IMR-90 (cell line): ENCODE measurements around the gene SUN5. TPM values are rescaled to one million over a fixed set of nuclear protein-coding genes. Genes with fewer than 3 reads are reported as not detected.

Source experiments
- ATAC-seq: fragments of 200-7000 bp; cut with Tn5 transposase; 2 replicates; pipeline ENCODE4 v1.9.1; 2020; ENCODE audit warnings: low read depth, mild to moderate bottlenecking, moderate library complexity
- BruUV-seq: library from RNA; stranded (reverse); fragments of 400-500 nt; replicated peaks from 2 replicates; lab custom pipeline; 2021; lab: Mats Ljungman, UMichigan
- CTCF ChIA-PET: fragments of 300-600 bp; formaldehyde crosslinking; extraction: SDS; loops from one replicate; lab custom pipeline; 2021; ENCODE audit warnings: antibody characterized with exemption; lab: Yijun Ruan, JAX
- POLR2A ChIA-PET: fragments of 300-600 bp; sonication (Branson Sonifier 250); formaldehyde crosslinking; loops from one replicate; lab custom pipeline; 2022; ENCODE audit warnings: antibody characterized with exemption; ENCODE audit not compliant: unreplicated experiment; lab: Charles Lee
- DNase-seq: peaks from one replicate; pipeline ENCODE4 v3.0.0; 2013
- H2AFZ ChIP-seq: replicated peaks from 2 replicates; pipeline ENCODE3; 2013; ENCODE audit warnings: low read length, mild to moderate bottlenecking; ENCODE audit not compliant: poor library complexity
- H2AK5ac ChIP-seq: 2 replicates; pipeline ENCODE4 v1.6.1; 2013; ENCODE audit warnings: low read depth, low read length, inconsistent platforms
- H2AK9ac ChIP-seq: replicated peaks from 2 replicates; pipeline ENCODE3; 2013; ENCODE audit warnings: mild to moderate bottlenecking, low read depth, low read length, moderate library complexity; ENCODE audit not compliant: poor library complexity
- H2BK120ac ChIP-seq: 2 replicates; pipeline ENCODE4 v1.6.1; 2013; ENCODE audit warnings: low read depth, low read length, inconsistent platforms
- H2BK15ac ChIP-seq: 3 replicates; pipeline ENCODE4 v1.6.1; 2013; ENCODE audit warnings: low read depth, low read length, inconsistent platforms
- H2BK20ac ChIP-seq: 2 replicates; pipeline ENCODE4 v1.6.1; 2013; ENCODE audit warnings: low read depth, mild to moderate bottlenecking, inconsistent platforms, low read length, moderate library complexity
- H2BK5ac ChIP-seq: 2 replicates; pipeline ENCODE4 v1.6.1; 2013; ENCODE audit warnings: mild to moderate bottlenecking, low read depth, low read length, inconsistent platforms; ENCODE audit not compliant: poor library complexity, severe bottlenecking
- H3K14ac ChIP-seq: replicated peaks from 2 replicates; pipeline ENCODE4 v1.6.1; 2013; ENCODE audit warnings: low read depth, low read length, inconsistent platforms
- H3K18ac ChIP-seq: 2 replicates; pipeline ENCODE4 v1.6.1; 2013; ENCODE audit warnings: low read depth, low read length, control low read depth
- H3K23ac ChIP-seq: 2 replicates; pipeline ENCODE4 v1.6.1; 2013; ENCODE audit warnings: low read depth, low read length, inconsistent platforms
- H3K27ac ChIP-seq: 2 replicates; pipeline ENCODE4 v1.5.1; 2013; ENCODE audit warnings: mild to moderate bottlenecking, control low read depth, low read length; ENCODE audit not compliant: insufficient read depth
- H3K27me3 ChIP-seq: 2 replicates; pipeline ENCODE4 v1.6.1; 2013; ENCODE audit warnings: low read length; ENCODE audit not compliant: control insufficient read depth, insufficient read depth
- H3K36me3 ChIP-seq: 2 replicates; pipeline ENCODE4 v1.6.1; 2013; ENCODE audit warnings: low read length, mixed read lengths; ENCODE audit not compliant: control insufficient read depth, insufficient read depth
- H3K4ac ChIP-seq: 2 replicates; pipeline ENCODE4 v1.6.1; 2013; ENCODE audit warnings: low read depth, low read length, inconsistent platforms
- H3K4me1 ChIP-seq: 2 replicates; pipeline ENCODE4 v1.6.1; 2013; ENCODE audit warnings: low read length, mixed read lengths; ENCODE audit not compliant: control insufficient read depth, insufficient read depth
- H3K4me2 ChIP-seq: 2 replicates; pipeline ENCODE4 v1.6.1; 2013; ENCODE audit warnings: low read depth, mild to moderate bottlenecking, control low read depth, low read length, moderate library complexity
- H3K4me3 ChIP-seq: 2 replicates; pipeline ENCODE4 v1.5.1; 2013; ENCODE audit warnings: low read depth, mild to moderate bottlenecking, control low read depth, low read length, moderate library complexity; ENCODE audit not compliant: insufficient read depth
- H3K56ac ChIP-seq: 2 replicates; pipeline ENCODE4 v1.6.1; 2013; ENCODE audit warnings: low read length, inconsistent platforms; ENCODE audit not compliant: insufficient read depth; ENCODE audit errors: extremely low read depth
- H3K79me1 ChIP-seq, 2 experiments: 2 replicates each; pipeline ENCODE4 v1.6.1; 2013; ENCODE audit warnings: low read length in 2 of 2, inconsistent platforms in 1 of 2, low read depth in 1 of 2
- H3K9ac ChIP-seq: 2 replicates; pipeline ENCODE4 v1.6.1; 2013; ENCODE audit warnings: low read depth, low read length, control low read depth
- H3K9me1 ChIP-seq: 2 replicates; pipeline ENCODE4 v1.6.1; 2013; ENCODE audit warnings: low read length, inconsistent platforms; ENCODE audit not compliant: insufficient read depth
- H3K9me3 ChIP-seq: 2 replicates; pipeline ENCODE4 v1.6.1; 2013; ENCODE audit warnings: low read length; ENCODE audit not compliant: control insufficient read depth, insufficient read depth
- H4K20me1 ChIP-seq: 2 replicates; pipeline ENCODE4 v1.6.1; 2013; ENCODE audit warnings: low read length, inconsistent platforms; ENCODE audit not compliant: insufficient read depth
- H4K5ac ChIP-seq: 2 replicates; pipeline ENCODE4 v1.6.1; 2013; ENCODE audit warnings: mild to moderate bottlenecking, low read depth, low read length, control low read depth
- H4K8ac ChIP-seq, 2 experiments: 2 replicates each; pipeline ENCODE4 v1.6.1; 2013; ENCODE audit warnings: low read depth in 2 of 2, low read length in 2 of 2, control low read depth in 1 of 2, inconsistent platforms in 1 of 2
- H4K91ac ChIP-seq: 2 replicates; pipeline ENCODE4 v1.6.1; 2013; ENCODE audit warnings: low read depth, low read length, inconsistent platforms; ENCODE audit not compliant: insufficient read depth
- BHLHE40 ChIP-seq: fragments of 150-350 bp; IDR thresholded peaks from 2 replicates; pipeline ENCODE4 v1.6.1; 2016; ENCODE audit warnings: mild to moderate bottlenecking, low read depth, low read length
- CHD1 ChIP-seq: IDR thresholded peaks from 2 replicates; pipeline ENCODE4 v1.6.1; 2012; ENCODE audit warnings: low read depth, low read length, improper control_type of control experiment
- FOS ChIP-seq: fragments of 150-350 bp; IDR thresholded peaks from 2 replicates; pipeline ENCODE4 v1.6.1; 2016; ENCODE audit warnings: low read depth, low read length
- MAZ ChIP-seq: IDR thresholded peaks from 2 replicates; pipeline ENCODE4 v1.6.1; 2012; ENCODE audit warnings: low read depth, mild to moderate bottlenecking, low read length, improper control_type of control experiment, moderate library complexity, borderline replicate concordance
- MXI1 ChIP-seq: IDR thresholded peaks from 2 replicates; pipeline ENCODE4 v1.6.1; 2012; ENCODE audit warnings: low read depth, mild to moderate bottlenecking, low read length, moderate library complexity, borderline replicate concordance
- POLR2A ChIP-seq: IDR thresholded peaks from 2 replicates; pipeline ENCODE4 v1.6.1; 2012; ENCODE audit warnings: mild to moderate bottlenecking, low read depth, low read length
- RAD21 ChIP-seq: IDR thresholded peaks from 2 replicates; pipeline ENCODE4 v1.6.1; 2012; ENCODE audit warnings: low read length, improper control_type of control experiment
- RCOR1 ChIP-seq: IDR thresholded peaks from 2 replicates; pipeline ENCODE4 v1.6.1; 2012; ENCODE audit warnings: mild to moderate bottlenecking, low read length, improper control_type of control experiment; ENCODE audit not compliant: insufficient replicate concordance
- RFX5 ChIP-seq: IDR thresholded peaks from 2 replicates; pipeline ENCODE4 v1.8.0; 2012; ENCODE audit warnings: low read depth, mild to moderate bottlenecking, low read length, moderate library complexity
- SMC3 ChIP-seq: fragments of 150-350 bp; IDR thresholded peaks from 2 replicates; pipeline ENCODE4 v1.6.1; 2016; ENCODE audit warnings: low read depth, mild to moderate bottlenecking, antibody characterized with exemption, low read length, moderate library complexity
- USF2 ChIP-seq: fragments of 150-350 bp; IDR thresholded peaks from 2 replicates; pipeline ENCODE4 v1.6.1; 2017; ENCODE audit warnings: mild to moderate bottlenecking, antibody characterized with exemption, low read length, low read depth
- WGBS, 2 experiments: methylation state at CpG; one replicate each; pipeline versions ENCODE4 v1.1.5 to v1.1.7; 2013; ENCODE audit warnings: missing lambda C conversion rate in 2 of 2; ENCODE audit not compliant: insufficient read length in 1 of 2; ENCODE audit errors: extremely low coverage in 2 of 2; 5-methylcytosine and 5-hydroxymethylcytosine counted together
- dilution Hi-C: fragments of 300-500 bp; cut with HindIII; formaldehyde crosslinking; loops from one replicate; pipeline ENCODE4 v1.14.3; 2018; ENCODE audit warnings: low sequenced_read_pairs; ENCODE audit not compliant: unreplicated experiment
- in situ Hi-C: fragments of 300-500 bp; cut with MboI; formaldehyde crosslinking; loops from 3 replicates; pipeline ENCODE4 v1.14.3; 2019; ENCODE audit warnings: low sequenced_read_pairs, inconsistent platforms, mixed read lengths
- intact Hi-C: fragments of 100-400 bp; cut with micrococcal nuclease; formaldehyde crosslinking; loops from 2 replicates; pipeline ENCODE4 v1.10.0; 2022
- polyA plus RNA-seq, 3 experiments: library from polyadenylated mRNA; depleted of rRNA; stranded (reverse); fragments of >200 nt; gene quantifications; 2 replicates each; pipeline ENCODE4 v1.2.3, GENCODE V29; 2012; ENCODE audit warnings: low replicate concordance in 1 of 3
- total RNA-seq: library from RNA; depleted of rRNA; stranded (reverse); fragments of >200 nt; gene quantifications from 2 replicates; pipeline ENCODE4 v1.2.3, GENCODE V29; 2012
- TF ChIP-seq, protein P1 (sequence below): fragments of 150-350 bp; IDR thresholded peaks from 2 replicates; pipeline ENCODE4 v1.6.1; 2016; ENCODE audit warnings: low read depth, mild to moderate bottlenecking, low read length, moderate library complexity, borderline replicate concordance
- TF ChIP-seq, protein P2 (sequence below): conservative IDR thresholded peaks from 2 replicates; pipeline ENCODE4 v1.5.1; 2012; ENCODE audit warnings: mild to moderate bottlenecking, low read depth, low read length, improper control_type of control experiment

SUN5 gene
- total and polyA plus RNA-seq, 2 of the 4 experiments (the other 2 are of a cell fraction): not detected

DNA sequence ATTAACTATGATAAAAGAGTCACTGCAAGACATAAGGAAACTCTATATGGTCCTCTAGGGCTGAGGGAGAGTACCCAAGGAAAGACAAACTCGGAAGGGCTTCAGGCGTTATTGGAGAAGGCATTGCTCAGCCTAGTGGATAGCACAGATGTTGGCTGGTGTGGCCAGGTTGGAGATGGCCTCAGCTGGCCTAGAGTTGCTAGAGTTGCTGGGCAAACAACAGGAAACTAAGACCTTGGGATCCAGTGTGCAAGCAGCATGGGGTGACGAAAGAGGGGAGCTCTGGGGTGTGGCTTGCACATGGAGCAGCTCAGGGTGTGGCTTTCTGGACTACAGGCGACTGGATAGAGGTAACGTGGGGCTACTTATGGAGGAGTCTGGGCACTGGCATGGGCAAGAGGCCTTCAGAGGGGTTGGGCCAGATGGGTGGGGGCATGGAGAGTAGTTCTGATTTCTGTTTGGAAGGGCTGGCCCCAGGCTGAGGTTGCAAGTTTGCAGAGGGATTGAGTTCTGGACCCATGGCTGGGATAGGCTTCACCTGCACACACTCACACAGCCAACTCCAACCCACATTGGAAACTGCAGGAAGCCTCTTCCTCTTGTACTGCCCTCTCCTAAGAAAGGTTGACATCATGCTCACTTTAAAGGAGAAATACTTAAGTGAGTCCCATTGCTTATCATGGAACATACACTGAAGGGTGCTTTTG, 22.0 kb upstream of the SUN5 start:
- no peaks in the 10 kb centered on the region for H3K79me1 ChIP-seq
- H3K36me3 ChIP-seq: no peaks in the 10 kb centered on the region
- no peak overlapping the region for H4K5ac ChIP-seq
- H2BK120ac ChIP-seq: no peak overlapping the region
- ATAC-seq: no peak
- no peak overlapping the region for H3K23ac ChIP-seq
- DNase-seq: no peak
- H2AFZ ChIP-seq: no peak overlapping the region
- H3K27me3 ChIP-seq: no peaks in the 10 kb centered on the region
- no peak overlapping the region for H2AK9ac ChIP-seq
- WGBS, 2 experiments: 25% methylated on average over 3 of the region's 5 CpGs; no CpG with 5 or more reads in 1 of the 2 experiments
- TF ChIP-seq POLR2A (no peak), MAZ (no peak), RCOR1 (no peak), BHLHE40 (no peak), SMC3 (no peak), CHD1 (no peak), USF2 (no peak), RFX5 (no peak), FOS (no peak), RAD21 (no peak), MXI1 (no peak)
- TF ChIP-seq, protein P1, sequence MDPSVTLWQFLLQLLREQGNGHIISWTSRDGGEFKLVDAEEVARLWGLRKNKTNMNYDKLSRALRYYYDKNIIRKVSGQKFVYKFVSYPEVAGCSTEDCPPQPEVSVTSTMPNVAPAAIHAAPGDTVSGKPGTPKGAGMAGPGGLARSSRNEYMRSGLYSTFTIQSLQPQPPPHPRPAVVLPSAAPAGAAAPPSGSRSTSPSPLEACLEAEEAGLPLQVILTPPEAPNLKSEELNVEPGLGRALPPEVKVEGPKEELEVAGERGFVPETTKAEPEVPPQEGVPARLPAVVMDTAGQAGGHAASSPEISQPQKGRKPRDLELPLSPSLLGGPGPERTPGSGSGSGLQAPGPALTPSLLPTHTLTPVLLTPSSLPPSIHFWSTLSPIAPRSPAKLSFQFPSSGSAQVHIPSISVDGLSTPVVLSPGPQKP: no peak
- TF ChIP-seq, protein P2, sequence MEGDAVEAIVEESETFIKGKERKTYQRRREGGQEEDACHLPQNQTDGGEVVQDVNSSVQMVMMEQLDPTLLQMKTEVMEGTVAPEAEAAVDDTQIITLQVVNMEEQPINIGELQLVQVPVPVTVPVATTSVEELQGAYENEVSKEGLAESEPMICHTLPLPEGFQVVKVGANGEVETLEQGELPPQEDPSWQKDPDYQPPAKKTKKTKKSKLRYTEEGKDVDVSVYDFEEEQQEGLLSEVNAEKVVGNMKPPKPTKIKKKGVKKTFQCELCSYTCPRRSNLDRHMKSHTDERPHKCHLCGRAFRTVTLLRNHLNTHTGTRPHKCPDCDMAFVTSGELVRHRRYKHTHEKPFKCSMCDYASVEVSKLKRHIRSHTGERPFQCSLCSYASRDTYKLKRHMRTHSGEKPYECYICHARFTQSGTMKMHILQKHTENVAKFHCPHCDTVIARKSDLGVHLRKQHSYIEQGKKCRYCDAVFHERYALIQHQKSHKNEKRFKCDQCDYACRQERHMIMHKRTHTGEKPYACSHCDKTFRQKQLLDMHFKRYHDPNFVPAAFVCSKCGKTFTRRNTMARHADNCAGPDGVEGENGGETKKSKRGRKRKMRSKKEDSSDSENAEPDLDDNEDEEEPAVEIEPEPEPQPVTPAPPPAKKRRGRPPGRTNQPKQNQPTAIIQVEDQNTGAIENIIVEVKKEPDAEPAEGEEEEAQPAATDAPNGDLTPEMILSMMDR: no peak
- no peak overlapping the region for H3K27ac ChIP-seq
- CTCF ChIA-PET: no interaction called here
- H4K91ac ChIP-seq: no peak overlapping the region
- no peak overlapping the region for H2AK5ac ChIP-seq
- no peak overlapping the region for H3K14ac ChIP-seq
- dilution Hi-C loops: no loop called here
- H3K4ac ChIP-seq: no peak overlapping the region
- in situ Hi-C loops: no loop called here
- no peak overlapping the region for H3K56ac ChIP-seq
- POLR2A ChIA-PET: no interaction called here
- no peak overlapping the region for H3K4me3 ChIP-seq
- H3K18ac ChIP-seq: no peak overlapping the region
- H3K9me1 ChIP-seq: no peaks in the 10 kb centered on the region
- H2BK20ac ChIP-seq: no peak overlapping the region
- no peak overlapping the region for H2BK5ac ChIP-seq
- H2BK15ac ChIP-seq: no peak overlapping the region
- no peaks in the 10 kb centered on the region for H4K20me1 ChIP-seq
- no peak overlapping the region for H3K4me2 ChIP-seq
- H4K8ac ChIP-seq: no peak overlapping the region
- H3K9me3 ChIP-seq: no peaks in the 10 kb centered on the region
- no TSS peak for BruUV-seq
- intact Hi-C loops: no loop called here
- H3K4me1 ChIP-seq: no peaks in the 10 kb centered on the region
- H3K9ac ChIP-seq: no peak overlapping the region
